CD1c-positive myeloid dendritic cell (primary cell): ENCODE data around the gene SBF2.
"Not testable (repeated sequence)": the region's sequence is repeated elsewhere in the genome, so short reads cannot be mapped to it uniquely, and the experiment has no call there.

ENCODE experiments used
- DNase-seq: peaks from one replicate; pipeline ENCODE4 v3.0.0-alpha.2; 2016; ENCODE audit errors: extremely low spot score

Gene SBF2

DNA sequence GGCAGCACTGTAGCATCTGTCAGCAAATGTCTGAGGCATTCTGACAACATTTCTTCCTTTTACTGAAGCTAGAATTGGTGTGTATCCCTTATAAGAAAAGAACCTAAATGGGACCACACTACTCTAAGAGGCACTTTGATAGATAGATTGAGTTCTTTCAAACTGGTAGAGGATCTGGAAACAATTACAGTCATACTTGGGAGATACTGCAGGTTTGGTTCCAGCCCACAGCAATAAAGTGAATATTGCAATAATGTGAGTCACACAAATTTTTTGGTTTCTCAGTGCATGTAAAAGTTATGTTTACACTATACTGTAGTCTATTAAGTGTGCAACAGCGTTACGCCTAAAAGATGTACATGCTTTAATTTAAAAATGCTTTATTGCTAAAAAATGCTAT lies 96.9 kb downstream of the SBF2 start:
- no peak for DNase-seq

DNA sequence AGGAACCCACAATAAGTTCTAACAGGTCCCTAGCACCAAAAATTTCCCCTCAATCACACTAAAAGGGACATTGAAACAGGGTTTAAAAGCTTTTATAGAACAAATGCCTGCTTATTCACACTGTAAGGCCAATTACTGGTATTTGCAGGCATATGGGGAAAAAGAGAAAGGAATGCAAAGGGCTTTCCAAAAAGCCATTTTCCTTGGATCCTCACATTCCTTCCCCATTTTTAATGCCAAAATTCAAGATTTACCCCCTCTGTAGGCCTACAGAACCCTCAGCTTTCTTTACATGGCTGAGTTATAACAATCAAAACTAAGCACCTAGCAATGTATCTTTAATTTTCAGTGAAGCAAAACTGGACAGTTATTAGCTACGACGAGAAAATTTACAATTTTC lies 102.0 kb downstream of the SBF2 start:
- DNase-seq, result no peak

DNA sequence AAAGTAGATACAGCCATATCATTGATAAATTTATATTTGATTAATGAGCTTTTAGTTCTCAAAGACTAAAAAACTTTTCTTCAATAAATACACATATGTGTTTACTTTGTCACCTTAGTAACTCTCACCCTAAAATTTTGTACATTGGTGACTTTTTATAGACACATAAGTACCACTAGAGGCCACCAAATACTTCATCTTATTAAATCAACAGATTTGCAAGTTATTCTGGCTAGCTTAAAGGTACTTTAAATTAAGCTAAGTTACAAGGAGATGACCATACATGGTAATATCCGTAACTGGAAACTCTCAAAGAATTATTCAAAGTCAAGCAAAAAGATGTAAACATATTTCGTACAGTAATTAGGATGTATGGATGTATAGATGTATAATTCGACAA lies 112.2 kb downstream of the SBF2 start:
- peak; percentile 3 for DNase-seq

DNA sequence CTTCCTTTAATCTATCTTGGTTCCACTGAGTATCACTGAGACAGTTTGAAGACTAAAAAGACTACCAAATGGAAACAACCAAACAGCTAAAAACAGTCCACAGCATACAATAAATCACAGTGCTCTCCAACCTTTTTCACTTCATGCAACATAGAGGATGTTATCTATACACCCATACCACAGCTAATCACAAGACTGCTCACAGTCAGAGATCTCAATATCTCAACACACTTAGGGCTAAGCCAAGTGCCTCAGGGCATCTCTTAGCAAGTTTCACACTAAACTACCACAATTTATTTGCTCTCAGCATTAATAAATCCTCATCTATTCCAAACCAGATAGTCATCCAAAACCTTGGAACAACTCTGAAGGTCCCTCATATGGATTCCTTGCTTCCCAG lies 129.4 kb downstream of the SBF2 start:
- DNase-seq, result no peak

DNA sequence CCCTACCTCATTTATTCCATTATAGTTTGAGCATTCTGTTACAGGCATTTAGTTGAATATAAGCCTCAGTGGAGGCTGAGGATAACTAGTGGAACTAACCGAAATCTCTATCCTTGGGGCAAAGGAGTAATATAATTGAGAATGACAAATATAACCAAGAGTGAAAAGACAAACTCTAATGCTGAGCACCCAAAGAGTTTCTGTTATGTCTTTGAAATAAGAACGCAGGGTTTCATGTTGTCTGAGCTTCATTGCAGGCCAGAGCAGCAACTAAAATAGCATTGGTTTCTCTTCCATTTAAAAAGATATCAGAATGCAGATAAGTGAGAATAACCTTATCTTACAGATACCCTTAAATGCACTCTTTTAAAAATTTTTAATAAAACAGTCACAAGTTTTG lies 131.8 kb downstream of the SBF2 start:
- no peak for DNase-seq

DNA sequence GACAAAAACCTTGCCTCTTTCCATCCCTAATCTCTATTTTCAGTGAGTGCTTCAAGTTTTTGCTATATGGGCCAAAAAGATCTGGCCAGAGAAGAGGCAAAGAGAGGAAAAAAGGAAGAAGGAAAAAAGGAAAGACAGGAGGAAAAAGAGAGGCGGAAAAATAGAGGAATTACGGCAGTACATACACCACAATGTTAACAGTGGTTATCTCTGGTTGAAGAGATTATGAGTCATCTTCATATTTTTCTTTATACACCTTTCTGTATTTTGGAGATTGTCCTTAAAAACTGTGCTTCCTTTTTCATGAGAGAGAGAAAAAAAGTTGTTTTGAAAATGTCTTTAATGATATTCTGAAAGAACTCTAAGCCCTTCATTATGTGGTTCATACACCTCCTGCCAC lies 133.7 kb downstream of the SBF2 start:
- no peak for DNase-seq

GRCh38 chr11:10158461-10158860 lies 135.6 kb downstream of the SBF2 start:
- DNase-seq, result no peak

DNA sequence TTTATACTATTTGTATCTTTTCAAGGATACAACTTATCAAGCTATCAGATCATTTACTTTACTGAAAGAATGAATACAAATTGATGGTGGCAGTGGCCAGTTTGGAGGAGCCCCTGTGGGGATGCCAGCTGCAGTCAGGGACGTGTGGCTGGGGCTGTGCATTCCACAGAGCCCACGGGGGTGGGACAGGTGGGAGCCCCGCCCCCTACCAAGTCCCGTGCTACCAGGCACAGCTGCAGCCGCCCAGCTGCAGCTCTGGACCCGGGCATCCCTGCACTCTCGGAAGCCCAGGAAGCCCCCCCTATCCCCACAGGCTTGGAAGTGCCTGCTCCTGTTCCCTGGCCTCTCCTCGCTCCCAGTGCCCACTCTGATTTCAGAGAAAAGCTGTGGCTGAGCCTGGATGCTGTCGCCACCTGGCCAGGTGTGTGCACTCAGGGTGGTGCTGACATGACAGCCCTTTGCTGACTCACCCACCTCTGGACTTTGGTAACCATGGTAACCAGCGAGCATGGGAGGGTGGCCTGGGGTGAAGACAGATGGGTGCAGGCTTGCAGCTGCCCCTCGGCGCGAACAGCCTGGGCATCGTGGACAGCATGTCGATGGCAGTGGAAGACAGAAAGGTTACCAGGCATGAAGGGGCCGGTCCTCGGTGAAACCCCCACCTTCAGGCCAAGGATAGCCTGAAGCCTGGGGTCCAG lies 138.1 kb downstream of the SBF2 start:
- DNase-seq, result no peak

DNA sequence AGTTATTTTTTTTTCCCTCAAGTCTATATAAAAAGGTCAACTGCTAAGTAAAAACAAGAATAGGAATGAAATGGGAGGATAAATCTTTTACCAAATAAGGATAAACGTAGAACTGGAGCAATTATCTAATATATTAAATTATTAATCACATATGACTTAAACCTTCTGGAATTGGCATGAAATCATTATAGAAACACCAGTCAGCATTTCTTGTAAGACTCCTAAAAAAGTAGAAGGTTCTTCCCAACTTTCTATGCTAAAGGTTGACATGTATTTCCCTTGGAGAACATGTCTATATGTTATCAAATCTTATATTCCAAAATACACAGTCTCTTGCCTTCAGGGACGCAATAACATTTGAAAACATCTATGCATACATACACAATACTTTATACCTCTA lies 143.2 kb downstream of the SBF2 start:
- DNase-seq, result no peak

DNA sequence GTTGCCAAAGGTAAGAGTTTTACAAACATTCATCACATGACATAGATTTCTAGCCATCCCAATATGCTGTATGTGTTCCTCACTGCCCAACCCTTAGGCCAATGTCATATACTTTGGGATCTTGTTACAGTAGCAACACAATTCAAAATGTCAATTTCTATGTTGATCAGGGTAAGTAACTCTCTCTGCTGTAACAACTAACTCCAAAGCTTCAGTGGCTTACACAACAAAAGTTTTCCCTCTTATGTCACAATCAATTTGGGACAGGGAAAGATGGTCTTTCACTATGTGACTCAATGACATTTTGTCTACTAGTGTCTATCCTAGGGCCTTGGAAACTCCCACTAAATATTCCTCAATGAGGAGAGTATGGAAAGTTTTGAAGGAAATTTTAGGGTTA lies 144.5 kb downstream of the SBF2 start:
- DNase-seq, result no peak

DNA sequence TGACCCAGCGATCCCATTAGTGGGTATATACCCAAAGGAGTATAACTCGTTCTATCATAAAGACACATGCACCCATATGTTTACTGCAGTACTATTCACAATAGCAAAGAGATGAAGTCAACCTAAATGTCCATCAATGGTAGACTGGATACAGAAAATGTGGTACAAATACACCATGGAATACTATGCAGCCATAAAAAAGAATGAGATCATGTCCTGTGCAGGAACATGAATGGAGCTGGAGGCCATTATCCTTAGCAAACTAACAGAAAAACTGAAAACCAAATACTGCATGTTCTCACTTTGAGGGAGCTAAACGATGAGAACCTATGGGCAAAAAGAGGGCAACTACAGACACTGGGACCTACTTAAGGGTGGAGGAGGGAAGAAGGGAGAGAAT lies 146.8 kb downstream of the SBF2 start:
- DNase-seq, result no peak

DNA sequence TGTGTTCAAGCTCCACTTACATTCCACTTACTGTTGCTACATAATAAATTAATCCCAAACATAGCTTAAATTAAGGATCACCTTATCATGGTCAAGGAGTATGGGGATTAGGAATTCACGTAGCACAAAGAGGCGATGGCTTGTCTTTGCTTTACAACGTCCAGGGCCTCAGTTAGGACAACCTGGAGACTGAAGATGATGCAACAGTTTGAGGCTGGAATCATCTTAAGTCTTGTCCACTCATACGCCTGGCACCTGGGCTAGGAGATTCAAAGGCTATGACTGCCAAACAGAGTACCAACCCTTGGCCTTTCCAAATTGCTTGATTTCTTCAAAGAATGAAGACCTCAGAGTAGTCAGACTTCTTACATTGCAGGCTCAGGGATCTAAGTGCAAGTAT lies 149.1 kb downstream of the SBF2 start:
- no peak for DNase-seq

DNA sequence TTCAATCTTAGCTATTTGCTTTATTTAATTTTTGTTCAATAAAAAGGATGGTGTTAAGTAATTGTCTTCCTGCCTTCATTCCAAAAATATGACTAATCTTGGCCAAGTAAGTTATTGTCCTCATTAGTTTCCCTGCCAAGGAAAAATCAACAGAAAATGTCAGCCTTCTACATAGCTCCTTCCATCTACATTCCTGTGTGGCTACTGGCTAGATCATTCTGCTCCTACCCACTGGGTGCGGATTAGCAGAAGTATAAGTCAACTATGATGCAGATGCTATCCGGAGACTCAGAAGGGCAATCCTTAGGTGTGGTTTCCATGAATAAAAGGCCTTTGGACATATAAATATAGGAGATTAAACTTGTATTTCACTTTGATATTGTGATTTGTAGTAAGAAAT lies 154.4 kb downstream of the SBF2 start:
- no peak for DNase-seq

GRCh38 chr11:10139143-10139542 lies 154.9 kb downstream of the SBF2 start:
- no peak for DNase-seq

DNA sequence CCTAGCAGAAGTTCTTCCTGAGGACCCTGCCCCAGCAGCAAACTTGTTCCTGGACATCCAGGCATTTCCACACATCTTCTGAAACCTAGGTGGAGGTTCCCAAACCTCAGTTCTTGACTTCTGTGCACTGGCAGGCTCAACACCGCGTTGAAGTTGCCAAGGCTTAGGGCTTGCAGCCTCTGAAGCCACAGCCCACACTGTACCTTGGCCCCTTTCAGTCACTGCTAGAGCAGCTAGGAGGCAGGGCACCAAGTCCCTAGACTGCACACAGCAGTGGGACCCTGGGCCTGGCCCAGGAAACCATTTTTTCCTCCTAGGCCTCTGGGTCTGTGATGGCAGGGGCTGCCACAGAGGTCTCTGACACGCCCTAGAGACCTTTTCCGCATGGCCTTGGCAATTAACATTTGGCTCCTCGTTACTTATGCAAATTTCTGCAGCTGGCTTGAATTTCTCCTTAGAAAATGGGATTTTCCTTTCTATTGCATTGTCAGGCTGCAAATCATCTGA lies 159.0 kb downstream of the SBF2 start:
- no peak for DNase-seq

DNA sequence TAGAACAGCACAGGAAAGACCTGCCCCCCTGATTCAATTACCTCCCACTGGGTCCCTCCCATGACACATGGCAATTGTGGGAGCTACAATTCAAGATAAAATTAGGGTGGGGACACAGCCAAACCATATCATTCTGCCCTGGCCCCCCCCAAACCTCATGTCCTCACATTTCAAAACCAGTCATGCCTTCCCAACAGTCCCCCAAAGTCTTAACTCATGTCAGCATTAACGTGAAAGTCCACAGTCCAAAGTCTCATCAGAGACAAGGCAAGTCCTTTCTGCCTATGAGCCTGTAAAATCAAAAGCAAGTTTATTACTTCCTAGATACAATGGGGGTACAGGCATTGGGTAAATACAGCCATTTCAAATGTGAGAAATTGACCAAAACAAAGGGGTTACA lies 159.8 kb downstream of the SBF2 start:
- not testable (repeated sequence) for DNase-seq

DNA sequence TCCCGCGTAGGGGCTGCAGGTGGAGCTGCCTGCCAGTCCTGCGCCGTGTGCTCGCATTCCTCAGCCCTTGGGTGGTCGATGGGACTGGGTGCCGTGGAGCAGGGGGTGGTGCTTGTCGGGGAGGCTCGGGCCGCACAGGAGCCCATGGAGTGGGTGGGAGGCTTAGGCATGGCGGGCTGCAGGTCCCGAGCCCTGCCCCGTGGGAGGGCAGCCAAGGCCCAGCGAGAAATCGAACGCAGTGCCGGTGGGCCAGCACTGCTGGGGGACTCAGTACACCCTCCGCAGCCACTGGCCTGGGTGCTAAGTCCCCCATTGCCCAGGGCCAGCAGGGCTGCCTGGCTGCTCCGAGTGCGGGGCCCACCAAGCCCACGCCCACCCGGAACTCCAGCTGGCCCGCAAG lies 160.8 kb downstream of the SBF2 start:
- not testable (repeated sequence) for DNase-seq

DNA sequence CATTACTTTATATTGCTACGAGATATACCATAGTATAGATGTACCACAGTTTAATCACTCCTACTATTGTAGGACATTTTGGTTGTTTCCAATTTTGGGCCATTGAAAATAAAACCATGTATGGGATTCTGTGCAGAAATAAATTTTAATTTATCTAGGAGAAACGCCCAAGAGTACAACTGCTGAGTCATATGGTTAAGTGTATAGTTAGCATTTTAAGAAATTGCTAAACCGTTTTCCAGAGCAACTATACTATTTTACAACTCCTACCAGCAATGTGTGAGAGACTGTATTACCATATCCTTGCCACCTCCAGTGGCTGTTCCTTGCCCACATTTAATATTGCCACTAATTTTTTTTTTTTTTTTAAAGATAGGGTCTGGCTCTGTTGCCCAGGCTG lies 163.1 kb downstream of the SBF2 start:
- no peak for DNase-seq

DNA sequence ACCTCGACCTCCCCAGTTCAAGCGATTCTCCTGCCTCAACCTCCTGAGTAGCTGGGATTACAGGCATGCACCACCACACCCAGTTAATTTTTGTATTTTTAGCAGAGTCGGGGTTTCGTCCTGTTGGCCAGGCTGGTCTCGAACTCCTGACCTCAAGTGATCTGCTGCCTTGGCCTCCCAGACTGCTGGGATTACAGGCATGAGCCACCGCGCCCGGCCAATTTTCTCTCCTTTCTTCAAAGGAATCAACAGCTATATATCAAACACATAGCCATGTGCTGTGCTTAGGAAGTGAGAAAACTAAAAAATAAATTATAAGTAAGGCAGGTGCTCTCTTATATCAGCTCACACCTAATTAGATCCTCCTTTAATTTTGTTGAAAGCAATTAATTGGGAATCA lies 164.8 kb downstream of the SBF2 start:
- not testable (repeated sequence) for DNase-seq

GRCh38 chr11:10125522-10126133 lies 168.4 kb downstream of the SBF2 start:
- DNase-seq, result no peak

- DNase-seq, result no peak
These were observed 171.5 kb downstream of the SBF2 start for GRCh38 chr11:10122326-10123197.

DNA sequence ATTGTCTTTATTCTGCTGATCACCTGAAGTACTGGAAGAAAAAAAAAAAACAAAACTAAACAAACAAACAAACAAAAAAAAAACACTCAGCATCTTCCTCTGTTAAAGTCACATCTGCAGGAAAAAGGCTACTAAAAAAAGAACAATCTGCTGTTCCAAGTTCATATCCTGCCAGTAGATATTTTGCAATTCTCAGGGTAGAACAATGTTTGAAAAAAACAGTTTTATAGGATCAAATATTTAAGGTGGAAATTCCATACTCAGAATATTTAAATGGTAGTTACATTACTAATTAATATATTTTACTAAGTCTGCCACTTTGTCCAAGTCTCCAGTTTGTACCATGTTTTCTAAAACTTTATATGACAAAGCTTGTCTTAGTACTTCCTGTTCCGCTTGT lies 175.2 kb downstream of the SBF2 start:
- no peak for DNase-seq
